Prostate gland (tissue), 2 donors: Measurements from ENCODE around the gene SLC31A1. TPM values are rescaled to one million over a fixed set of nuclear protein-coding genes. Genes with fewer than 3 reads are reported as not detected.
A peak's percentile ranks its signal among the peaks of the same experiment; 100 is the strongest.

Source experiments
- DNase-seq: peaks from one replicate; pipeline ENCODE4 v3.0.0-alpha.2; 2019; ENCODE audit warnings: low spot score
- H3K27ac ChIP-seq, 2 donors: fragments of 200-600 bp; sonication (generic); 2 replicates each; pipeline ENCODE4 v1.5.1; 2017 to 2019
- H3K27me3 ChIP-seq: fragments of 200-600 bp; sonication (generic); replicated peaks from 2 replicates; pipeline ENCODE4 v1.5.1; 2019; ENCODE audit not compliant: insufficient read depth
- H3K36me3 ChIP-seq, 2 donors: fragments of 200-600 bp; sonication (generic); 1 replicate in 1 of 2; 2 replicates in 1 of 2; pipeline versions ENCODE4 v1.5.1 to v1.8.1; 2017 to 2019
- H3K4me1 ChIP-seq: fragments of 200-600 bp; sonication (generic); replicated peaks from 2 replicates; pipeline ENCODE4 v1.5.1; 2019
- H3K4me3 ChIP-seq, 2 donors: fragments of 200-600 bp; sonication (generic); 2 replicates each; pipeline ENCODE4 v1.5.1; 2017 to 2019
- H3K9me3 ChIP-seq: fragments of 200-600 bp; sonication (generic); 2 replicates; pipeline ENCODE4 v1.5.1; 2017
- POLR2A ChIP-seq: fragments of 450-650 bp; IDR thresholded peaks from one replicate; pipeline ENCODE4 v1.6.1; 2016; ENCODE audit warnings: antibody characterized with exemption, mild to moderate bottlenecking
- POLR2AphosphoS5 ChIP-seq: sonication (generic); formaldehyde crosslinking; IDR thresholded peaks from one replicate; pipeline ENCODE4 v1.6.1; 2017; ENCODE audit warnings: antibody characterized with exemption
- WGBS: methylation state at CpG from one replicate; pipeline ENCODE4 v1.1.5; 2018; 5-methylcytosine and 5-hydroxymethylcytosine counted together
- intact Hi-C: fragments of 100-400 bp; cut with DNase I; formaldehyde crosslinking; loops from one replicate; pipeline ENCODE4 v1.14.2; 2022
- total RNA-seq, 2 donors: library from RNA; depleted of rRNA; stranded (reverse); fragments of >200 nt; gene quantifications; one replicate each; pipeline ENCODE4 v1.1.0, GENCODE V29; 2016
- TF ChIP-seq, protein P1 (sequence below), 4 experiments: fragments of 200-600 bp in 2 of 4; fragments of 450-650 bp in 2 of 4; sonication (generic) in 2 of 4; IDR thresholded peaks; 1 replicate in 3 of 4; 2 replicates in 1 of 4; pipeline ENCODE4 v1.5.1; 2016 to 2019; ENCODE audit warnings: antibody characterized with exemption in 4 of 4, mild to moderate bottlenecking in 2 of 4, moderate library complexity in 2 of 4

SLC31A1 gene
- total RNA-seq, result 10 to 100 TPM; 22.8 to 68.5 TPM

DNA sequence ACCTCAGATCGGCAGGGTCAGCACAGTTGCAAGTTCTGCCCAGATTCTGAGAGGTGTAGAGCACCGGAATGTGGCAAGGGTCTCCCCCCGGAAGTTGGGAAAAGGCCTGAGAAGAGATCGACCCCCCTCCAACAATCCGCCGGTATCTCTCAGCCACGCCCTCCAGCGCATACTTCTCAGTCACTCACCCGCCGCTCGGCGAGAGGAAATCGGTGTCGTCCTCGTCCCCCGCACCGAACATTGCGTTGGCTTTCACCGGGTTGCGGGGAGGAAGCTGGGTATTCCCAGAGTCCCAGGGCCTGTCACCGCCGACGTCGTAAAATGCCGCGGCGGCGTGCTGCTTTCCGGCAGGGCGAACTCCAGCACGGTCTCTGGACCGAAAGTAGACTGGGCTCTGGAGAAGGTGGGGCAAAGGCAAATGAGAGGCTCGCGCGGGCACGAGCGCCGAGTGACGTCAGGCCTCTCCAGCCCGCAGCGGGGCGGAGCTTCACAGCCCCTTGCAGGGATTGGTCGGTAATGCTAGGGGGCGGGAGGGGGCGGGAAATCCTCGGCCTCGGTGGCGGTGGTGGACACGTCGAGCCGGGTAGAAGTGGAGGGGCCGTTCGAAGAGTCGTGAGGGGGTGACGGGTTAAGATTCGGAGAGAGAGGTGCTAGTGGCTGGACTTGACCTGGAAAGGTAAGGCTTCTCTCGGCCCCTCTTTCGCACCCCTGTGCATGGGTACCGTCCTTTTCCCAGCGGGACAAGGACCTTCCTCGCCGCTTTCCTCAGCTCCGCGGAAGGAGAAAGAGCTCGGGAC lies at the start of gene SLC31A1, which contains the start of gene FKBP15:
TSS of gene SLC31A1 (plus strand) at position 542 of the 797 bp plus-strand sequence. CDS start 34,605 bp downstream, outside the sequence.
TSS of gene FKBP15 (minus strand) at position 275 of the 797 bp plus-strand sequence. CDS start at position 241, 34 bp downstream.
- WGBS, result under 1% methylated on average over 65 of the region's 65 CpGs
- H3K4me1 ChIP-seq, result peaks cover 3% of the 10 kb centered on the region
- peak; percentile 99 for TF ChIP-seq POLR2AphosphoS5
- peak; percentile 83 for TF ChIP-seq POLR2A
- TF ChIP-seq, protein P1, sequence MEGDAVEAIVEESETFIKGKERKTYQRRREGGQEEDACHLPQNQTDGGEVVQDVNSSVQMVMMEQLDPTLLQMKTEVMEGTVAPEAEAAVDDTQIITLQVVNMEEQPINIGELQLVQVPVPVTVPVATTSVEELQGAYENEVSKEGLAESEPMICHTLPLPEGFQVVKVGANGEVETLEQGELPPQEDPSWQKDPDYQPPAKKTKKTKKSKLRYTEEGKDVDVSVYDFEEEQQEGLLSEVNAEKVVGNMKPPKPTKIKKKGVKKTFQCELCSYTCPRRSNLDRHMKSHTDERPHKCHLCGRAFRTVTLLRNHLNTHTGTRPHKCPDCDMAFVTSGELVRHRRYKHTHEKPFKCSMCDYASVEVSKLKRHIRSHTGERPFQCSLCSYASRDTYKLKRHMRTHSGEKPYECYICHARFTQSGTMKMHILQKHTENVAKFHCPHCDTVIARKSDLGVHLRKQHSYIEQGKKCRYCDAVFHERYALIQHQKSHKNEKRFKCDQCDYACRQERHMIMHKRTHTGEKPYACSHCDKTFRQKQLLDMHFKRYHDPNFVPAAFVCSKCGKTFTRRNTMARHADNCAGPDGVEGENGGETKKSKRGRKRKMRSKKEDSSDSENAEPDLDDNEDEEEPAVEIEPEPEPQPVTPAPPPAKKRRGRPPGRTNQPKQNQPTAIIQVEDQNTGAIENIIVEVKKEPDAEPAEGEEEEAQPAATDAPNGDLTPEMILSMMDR (IDR thresholded peaks at IDR 0.05), result peak in 1 of 4 experiments; percentile 46
- H3K36me3 ChIP-seq, result no peaks in the 10 kb centered on the region
- H3K27me3 ChIP-seq, result no peaks in the 10 kb centered on the region
- peak; percentile 98 for DNase-seq
- intact Hi-C loops, result loop anchor here (5.0 kb wide), 1 partner anchor 51 kb away; no protein-coding TSS in a partner anchor
- H3K27ac ChIP-seq, result peak within 1 kb of the TSS; percentile 78 to 84
- H3K9me3 ChIP-seq, result no peaks in the 10 kb centered on the region
- H3K4me3 ChIP-seq, result peak within 1 kb of the TSS; percentile 60 to 79

- intact Hi-C loops, result no loop called here
- Histone ChIP-seq H3K27me3 (no peaks in the 10 kb centered on the region), H3K9me3 (no peaks in the 10 kb centered on the region), H3K4me1 (no peaks in the 10 kb centered on the region), H3K4me3 (no peak overlapping the region), H3K27ac (no peak overlapping the region), H3K36me3 (peaks cover 27 to 28% of the 10 kb centered on the region in 2 donors)
- 96% methylated on average over 3 of the region's 3 CpGs for WGBS
- TF ChIP-seq POLR2AphosphoS5 (no peak), POLR2A (no peak)
- TF ChIP-seq, protein P1 (IDR thresholded peaks at IDR 0.05), result no peak
- DNase-seq, result no peak
Observed at GRCh38 chr9:113173341-113173740, 48.0 kb upstream of the SLC31A1 start.

GRCh38 chr9:113176803-113177202 lies 44.5 kb upstream of the SLC31A1 start:
- Histone ChIP-seq H3K4me1 (no peaks in the 10 kb centered on the region), H3K36me3 (peaks cover 3 to 8% of the 10 kb centered on the region in 2 donors), H3K27ac (no peak overlapping the region), H3K27me3 (no peaks in the 10 kb centered on the region), H3K4me3 (no peak overlapping the region), H3K9me3 (no peaks in the 10 kb centered on the region)
- intact Hi-C loops, result no loop called here
- TF ChIP-seq POLR2A, result no peak
- TF ChIP-seq POLR2AphosphoS5, result no peak
- DNase-seq, result no peak
- WGBS, result 98% methylated on average over 6 of the region's 6 CpGs

DNA sequence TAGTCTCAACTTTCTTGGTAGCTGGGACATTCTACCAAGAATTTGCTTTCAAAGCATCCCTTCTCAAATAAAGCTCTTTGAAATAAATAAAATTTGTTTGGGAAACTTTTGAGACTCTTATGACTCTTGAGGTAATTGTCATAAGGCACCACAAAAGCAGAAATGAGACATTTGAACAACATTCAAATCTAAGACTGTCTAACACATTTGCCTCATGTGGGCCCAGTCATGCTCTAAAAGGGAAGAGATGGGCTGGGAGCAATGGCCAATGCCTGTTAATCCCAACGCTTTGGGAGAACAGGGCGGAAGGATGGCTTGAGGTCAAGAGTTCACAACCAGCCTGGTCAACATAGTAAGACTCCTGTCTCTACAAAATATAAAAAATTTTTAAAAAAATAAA lies 44.1 kb upstream of the SLC31A1 start:
- Histone ChIP-seq H3K27me3 (no peaks in the 10 kb centered on the region), H3K27ac (no peak overlapping the region), H3K36me3 (peaks cover 3 to 8% of the 10 kb centered on the region in 2 donors), H3K4me1 (no peaks in the 10 kb centered on the region), H3K4me3 (no peak overlapping the region), H3K9me3 (no peaks in the 10 kb centered on the region)
- TF ChIP-seq POLR2AphosphoS5 (no peak), POLR2A (no peak)
- TF ChIP-seq, protein P1 (IDR thresholded peaks at IDR 0.05), result no peak
- DNase-seq, result no peak
- intact Hi-C loops, result no loop called here
- 99% methylated on average over 2 of the region's 2 CpGs for WGBS

DNA sequence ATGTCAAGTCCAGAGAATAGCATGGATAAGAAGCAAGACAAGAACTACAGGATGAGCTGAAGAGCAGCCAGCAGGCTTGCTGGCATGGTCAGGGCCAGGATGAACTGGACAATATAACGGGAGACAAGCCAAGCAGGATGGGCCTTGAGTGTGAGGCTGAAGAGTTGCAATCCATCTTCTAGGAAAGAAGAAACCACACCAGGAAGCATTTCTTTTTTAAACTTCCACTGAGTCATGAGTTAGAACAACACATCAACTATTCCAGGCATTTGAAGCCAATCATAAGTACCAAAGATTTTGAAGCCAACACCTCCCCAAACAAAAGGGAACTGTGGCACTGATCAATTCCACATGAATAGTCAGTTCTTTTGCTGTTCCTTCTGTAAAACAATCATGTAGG lies 43.3 kb upstream of the SLC31A1 start:
- peaks cover under 1 to 4% of the 10 kb centered on the region in 2 donors for H3K36me3 ChIP-seq
- intact Hi-C loops, result no loop called here
- TF ChIP-seq POLR2AphosphoS5, result no peak
- TF ChIP-seq POLR2A, result no peak
- TF ChIP-seq, protein P1 (IDR thresholded peaks at IDR 0.05), result no peak

More for the DNA sequence above, 43.3 kb upstream of the SLC31A1 start:
- H3K4me3 ChIP-seq, result no peak overlapping the region
- 97% methylated on average over 1 of the region's 1 CpG for WGBS
- no peaks in the 10 kb centered on the region for H3K4me1 ChIP-seq
- H3K27ac ChIP-seq, result no peak overlapping the region
- no peak for DNase-seq
- H3K9me3 ChIP-seq, result no peaks in the 10 kb centered on the region
- H3K27me3 ChIP-seq, result no peaks in the 10 kb centered on the region
